ENCODE results near the gene AAMP.

GRCh38 chr2:218244204-218244603 lies 25.7 kb downstream of the AAMP start:
- no peak for TF ChIP-seq CTCF (IDR thresholded peaks at IDR 0.05; ENCODE audit: poor library complexity)
- no peak for TF ChIP-seq EZH2 (IDR thresholded peaks at IDR 0.05; ENCODE audit: borderline replicate concordance)
- TF ChIP-seq EZH2phosphoT487 (IDR thresholded peaks at IDR 0.05; ENCODE audit: low read depth, severe bottlenecking, unreplicated experiment): no peak

All from hepatocyte (in vitro differentiated cells).